ENCODE data around the gene SIK3.
"Not testable (repeated sequence)": the region's sequence is repeated elsewhere in the genome, so short reads cannot be mapped to it uniquely, and the experiment has no call there.

The SIK3 gene

DNA sequence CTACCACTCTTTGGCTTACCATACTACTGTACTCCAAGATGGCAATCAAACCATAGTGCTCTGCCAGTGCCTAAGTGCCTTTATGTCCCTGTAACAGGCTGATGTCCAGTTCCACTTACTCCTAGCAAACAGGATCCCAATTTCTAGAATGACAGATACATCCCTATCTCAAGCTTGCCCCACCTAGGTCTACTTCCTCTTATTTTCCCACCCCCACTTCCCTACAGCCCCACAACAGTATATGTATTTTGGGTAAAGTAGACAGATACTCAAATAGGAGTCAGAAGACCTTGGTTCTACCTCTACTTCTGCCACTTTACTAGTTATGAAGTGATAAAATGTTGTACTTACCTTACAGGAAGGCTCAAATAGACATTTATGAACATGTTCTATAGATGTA lies 24.1 kb downstream of the SIK3 start:
- no peak for DNase-seq

DNA sequence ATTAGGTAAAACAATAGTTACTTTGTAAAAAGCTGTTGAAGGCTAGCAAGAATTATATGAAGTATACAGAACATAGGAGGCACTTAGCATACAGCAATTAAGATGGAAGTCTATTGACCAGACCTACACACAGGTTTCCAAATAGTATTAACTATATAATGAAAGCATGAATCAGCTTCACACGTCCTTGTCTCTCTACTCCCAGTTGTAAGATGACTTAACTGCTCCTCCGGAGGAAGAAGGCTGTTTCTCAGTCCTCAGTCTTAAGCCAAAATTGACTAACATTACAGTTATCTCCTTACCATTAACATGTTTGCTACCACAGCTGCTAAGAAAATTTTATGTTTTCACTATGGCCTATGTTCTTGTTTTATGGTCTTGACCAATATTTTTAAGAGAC lies 24.7 kb downstream of the SIK3 start:
- DNase-seq: no peak

DNA sequence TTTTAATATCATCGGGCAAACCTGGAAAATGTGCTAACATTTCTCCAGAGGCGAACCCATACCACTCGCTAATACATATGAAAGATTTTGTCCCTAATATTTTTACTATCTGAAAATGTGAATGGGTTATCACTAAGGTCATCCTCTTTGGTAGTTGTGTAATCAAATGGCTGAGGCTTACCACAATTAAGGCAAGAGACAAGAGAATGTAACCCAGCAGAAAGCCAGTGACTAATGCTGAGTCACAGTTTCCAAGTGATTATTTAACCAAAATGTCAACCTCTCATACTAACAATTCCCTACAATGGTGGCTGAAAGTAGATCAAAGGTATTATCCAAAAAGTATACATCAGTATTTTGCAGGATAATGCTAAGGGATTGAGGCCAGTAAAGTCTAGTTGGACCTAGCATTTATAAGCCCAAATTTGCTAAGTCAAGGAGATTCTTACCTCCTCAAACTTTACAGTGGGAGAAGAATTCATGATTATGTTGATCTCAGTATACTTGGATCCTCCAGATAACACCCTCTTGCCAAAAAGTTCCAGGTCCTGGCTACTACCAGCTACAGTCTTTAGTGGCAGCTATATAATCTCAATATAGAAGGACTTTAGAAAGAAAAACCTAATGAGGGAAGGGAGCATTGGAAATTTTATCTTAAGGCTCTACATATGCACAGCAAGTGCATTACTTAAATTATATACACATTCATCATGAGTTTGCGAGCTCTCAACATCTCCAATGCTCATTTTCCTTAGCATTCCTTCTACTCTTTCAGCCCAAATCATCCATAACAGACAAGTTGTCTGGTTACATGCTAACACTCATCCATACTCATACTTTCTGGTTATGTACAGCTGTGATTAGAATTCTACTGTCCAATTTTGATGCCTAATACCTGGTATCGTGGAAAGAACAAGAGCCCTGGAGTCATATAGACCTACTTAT lies 25.4 kb downstream of the SIK3 start:
- no peak for DNase-seq

DNA sequence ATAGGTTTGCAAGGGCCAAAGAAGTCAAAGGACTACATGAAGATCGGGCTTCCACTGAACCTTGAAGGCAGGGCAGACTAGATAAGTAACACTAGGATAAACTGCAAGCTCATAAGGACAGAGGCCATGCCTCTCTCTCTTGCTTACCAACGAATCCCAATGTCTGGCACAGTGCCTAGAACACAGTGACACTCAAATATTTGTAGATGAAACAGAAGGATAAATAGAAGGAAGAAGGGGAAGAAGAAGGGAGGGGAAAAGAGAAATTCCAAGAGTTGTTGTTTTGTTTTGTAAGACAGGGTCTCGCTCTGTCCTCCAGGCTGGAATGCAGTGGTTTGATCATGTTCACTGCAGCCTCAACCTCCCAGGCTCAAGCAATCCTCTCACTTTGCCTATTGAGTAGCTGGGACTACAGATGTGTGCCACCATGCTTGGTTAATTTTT lies 26.9 kb downstream of the SIK3 start:
- DNase-seq: peak; percentile 48

DNA sequence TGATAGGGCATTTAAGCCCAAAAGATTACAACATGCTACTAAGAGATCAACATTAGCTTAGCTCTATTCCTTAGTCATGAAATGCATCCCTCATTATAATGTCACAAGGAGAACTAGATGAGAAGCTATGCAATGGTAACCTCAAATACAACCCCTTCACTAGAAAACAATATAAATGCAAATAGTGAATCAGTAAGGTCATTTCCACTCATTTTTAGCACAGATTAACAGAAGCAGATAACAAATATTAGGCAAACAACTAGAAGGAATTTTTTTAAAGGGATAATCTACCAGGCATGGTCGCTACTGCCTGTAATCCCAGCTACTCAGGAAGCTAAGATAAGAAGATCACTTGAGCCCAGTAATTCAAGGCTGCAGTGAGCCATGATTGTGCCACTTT lies 28.2 kb downstream of the SIK3 start:
- DNase-seq: no peak

DNA sequence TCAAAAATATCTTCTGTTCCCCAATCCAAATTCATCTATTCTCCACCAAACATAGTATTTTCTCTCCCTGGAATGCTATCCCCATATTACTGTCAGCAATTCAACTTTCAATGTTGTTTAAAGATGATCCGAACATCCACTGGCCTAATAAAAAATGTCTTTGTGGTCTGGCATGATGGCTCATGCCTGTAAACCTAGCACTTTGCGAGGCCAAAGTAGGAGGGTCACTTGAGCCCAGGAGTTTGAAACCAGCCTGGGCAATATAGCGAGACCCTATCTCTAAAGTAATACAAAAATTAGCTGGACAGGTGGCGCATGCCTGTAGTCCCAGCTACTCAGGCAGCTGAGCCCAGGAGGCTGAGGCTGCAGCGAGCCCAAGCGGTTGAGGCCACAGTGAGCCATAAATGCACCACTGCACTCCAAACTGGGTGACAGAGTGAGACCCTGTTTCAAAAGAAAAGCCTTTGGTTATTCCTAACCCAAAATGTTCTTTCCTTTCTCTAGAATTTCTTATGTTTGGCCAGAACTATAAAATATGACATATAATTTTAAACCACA lies 29.8 kb downstream of the SIK3 start:
- DNase-seq: no peak

DNA sequence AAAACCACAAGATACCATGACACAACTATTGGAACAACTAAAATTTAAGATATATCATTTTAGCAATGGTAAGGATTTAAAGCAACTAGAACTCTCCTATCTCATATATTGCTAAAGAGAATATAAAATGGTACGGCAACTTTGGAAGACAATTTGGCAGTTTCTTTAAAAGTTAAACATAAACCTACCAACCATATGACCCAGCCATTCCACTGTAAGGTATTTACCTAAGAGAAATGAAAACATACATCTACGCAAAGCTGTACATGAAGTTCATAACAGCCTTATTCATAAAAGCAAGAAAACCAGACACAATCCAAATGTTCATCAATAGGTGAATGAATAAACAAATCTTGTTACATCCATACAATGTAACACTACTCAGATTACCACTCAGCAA lies 31.3 kb downstream of the SIK3 start:
- DNase-seq: no peak

DNA sequence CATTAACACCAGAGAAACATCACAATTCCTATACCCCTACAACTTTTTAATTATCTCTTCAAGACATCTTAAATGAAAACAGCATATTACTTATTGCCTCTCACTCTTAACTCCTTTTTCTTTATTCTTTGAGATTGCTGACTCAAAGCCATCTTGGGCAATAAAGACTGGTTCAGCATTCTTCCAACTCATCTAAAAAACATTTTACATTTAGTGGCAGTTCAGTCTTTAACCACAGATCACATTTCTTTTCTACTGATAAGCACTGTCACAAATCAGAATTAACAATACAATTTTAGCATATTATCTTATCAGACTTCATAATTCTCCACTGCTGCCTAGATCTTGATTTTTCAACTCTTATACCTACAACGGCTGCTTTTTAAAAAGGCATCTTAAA lies 34.0 kb downstream of the SIK3 start:
- DNase-seq: no peak

DNA sequence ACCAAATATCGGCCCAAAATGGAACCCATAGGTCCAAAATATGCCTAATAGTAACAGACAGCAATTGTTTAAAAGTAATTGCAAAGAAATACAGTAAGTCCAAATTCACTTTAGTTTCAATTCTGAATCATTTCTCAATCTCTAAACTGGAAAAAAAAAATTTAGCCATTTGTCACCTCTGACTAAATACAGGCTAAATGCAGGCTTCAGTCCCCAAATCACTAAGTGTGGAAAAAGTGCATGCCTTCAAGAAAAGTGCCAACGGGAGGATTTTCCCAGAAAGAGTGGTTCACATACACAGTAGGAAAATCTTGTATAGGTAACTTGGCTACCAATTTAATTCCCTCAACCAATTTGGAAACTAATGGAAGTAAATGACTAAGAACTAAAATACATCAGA lies 35.7 kb downstream of the SIK3 start:
- no peak for DNase-seq

DNA sequence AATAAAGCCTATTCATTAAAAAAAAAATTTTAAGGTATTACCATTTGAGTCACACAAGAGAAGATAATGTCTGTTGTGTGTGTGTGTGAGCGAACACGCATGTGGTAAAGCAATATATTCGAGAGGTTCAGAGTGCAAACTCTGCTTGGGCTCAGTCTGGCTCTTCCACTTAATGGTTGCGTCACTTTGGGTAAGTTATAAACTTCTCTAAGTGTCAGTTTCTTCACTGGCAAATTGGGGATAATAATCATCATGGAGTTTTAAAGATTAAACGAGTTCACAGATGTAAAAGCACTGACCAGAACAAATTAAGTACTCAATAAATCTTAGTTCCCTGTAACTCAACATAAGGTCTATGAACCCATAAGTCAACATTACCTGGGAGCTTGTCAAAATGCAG lies 37.0 kb downstream of the SIK3 start:
- no peak for DNase-seq

DNA sequence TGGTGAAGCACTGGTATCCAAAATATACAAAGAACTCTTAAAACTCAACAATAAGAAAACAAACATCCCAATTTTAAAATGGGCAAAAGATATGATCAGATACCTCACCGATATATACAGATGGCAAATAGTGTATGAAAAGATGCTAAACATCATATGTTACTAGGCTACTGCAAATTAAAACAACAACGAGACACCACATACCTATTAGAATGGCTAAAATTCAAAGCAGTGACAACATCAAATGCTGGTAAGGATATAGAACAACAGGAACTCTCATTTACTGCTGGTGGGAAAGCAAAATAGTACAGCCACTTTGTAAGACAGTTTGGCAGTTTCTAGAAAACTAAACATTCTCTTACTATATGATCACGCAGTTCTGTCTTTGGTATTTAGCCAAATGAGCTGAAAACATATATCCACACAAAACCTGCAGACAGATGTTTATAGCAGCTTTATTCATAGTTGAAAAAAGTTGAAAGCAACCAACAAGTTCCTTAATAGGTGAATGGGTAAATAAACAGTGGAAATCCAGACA lies 38.5 kb downstream of the SIK3 start:
- no peak for DNase-seq

DNA sequence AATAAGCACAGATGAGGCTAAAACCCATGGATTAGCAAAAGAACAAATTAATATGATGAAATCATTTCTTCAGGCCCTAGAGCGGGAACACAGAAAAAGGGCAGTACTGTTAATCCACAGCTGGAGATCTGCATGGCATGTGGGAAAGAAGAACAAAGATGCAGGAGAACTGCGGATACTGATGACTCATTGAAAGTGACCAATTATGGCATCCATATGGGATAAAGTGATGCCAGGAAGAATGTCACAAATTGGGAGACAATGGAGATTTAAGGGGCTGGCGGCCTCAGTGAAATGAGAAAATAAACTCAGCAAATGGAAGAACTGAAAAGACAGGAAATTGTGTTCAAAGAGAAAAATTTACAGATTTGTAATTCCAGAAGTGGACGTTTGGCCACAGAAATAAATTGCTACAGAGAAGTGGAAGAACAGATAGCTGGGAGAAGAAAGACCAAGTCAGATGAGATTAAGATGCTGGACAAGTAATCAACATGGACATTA lies 39.4 kb downstream of the SIK3 start:
- no peak for DNase-seq

DNA sequence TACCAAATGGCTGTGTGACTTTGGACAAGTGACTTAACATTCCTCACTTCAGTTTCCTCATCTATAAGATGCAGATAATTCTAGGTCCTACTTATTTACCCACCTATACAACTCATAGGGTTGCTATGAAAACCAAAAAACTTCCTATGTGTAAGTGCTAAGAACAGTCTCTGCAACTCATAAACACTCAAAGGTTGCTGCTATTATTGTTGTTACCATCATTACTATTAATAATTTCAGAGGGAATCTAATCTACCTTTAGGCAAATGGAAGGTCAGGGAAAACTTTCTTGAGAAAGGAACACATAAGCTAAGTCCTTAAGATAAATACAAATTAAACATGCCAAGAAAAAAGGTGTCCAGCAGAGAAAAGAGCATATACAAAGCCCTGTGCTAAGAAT lies 40.5 kb downstream of the SIK3 start:
- DNase-seq: no peak

DNA sequence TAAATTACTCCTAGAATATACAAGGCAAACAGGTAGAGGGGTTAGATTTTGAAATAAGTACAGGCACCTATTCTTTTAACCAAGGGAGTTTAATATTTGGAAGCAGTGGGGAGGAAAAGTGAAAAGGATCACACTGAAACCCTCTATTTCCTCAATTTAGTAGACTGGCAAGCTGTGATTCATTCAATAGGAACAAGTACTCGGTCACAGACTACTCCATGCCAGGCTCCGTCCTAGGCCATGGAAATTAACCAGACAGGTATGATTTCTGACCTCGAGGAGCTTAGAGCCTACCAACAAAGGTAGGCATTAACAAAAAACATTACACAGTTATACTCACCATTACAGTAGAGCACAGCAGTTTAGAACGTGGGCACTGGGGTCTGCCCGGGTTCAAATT lies 40.9 kb downstream of the SIK3 start:
- DNase-seq: no peak

DNA sequence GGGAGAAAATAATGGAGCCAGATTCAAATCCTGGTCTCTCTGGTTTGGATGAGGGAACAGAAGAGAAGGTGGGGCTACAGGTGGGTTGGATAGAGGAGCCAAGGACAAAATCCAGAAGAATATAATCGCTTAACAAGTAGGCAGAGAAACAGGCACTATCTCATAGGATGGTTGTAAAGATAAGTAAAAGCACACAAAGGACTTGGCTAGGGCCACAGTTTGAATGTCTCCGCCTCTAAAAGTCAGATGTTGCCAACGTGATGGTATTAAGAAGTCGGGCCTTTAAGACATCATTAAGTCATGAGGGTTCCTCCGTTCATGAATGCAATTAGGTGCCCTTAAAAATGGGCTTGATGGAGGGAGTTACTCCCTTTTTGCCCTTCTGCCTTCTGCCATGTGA lies 42.8 kb downstream of the SIK3 start:
- DNase-seq: no peak

DNA sequence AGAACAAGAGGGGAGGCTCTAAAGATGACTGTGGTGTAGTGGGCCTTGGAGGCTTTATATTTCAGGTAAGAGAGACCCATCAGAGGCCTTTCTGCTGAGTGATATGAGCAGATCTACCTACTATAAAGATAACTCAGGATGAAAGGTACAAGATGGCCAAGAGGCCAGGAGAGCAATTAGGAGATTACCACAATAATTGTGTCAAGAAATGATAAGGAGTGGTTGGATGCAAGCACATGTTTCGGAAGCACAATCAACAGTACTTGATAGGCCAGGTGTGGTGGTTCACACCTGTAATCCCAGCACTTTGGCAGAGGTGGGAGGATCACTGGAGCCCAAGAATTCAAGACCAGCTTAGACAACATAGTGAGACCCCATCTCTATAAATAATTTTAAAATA lies 43.8 kb downstream of the SIK3 start:
- DNase-seq: no peak

DNA sequence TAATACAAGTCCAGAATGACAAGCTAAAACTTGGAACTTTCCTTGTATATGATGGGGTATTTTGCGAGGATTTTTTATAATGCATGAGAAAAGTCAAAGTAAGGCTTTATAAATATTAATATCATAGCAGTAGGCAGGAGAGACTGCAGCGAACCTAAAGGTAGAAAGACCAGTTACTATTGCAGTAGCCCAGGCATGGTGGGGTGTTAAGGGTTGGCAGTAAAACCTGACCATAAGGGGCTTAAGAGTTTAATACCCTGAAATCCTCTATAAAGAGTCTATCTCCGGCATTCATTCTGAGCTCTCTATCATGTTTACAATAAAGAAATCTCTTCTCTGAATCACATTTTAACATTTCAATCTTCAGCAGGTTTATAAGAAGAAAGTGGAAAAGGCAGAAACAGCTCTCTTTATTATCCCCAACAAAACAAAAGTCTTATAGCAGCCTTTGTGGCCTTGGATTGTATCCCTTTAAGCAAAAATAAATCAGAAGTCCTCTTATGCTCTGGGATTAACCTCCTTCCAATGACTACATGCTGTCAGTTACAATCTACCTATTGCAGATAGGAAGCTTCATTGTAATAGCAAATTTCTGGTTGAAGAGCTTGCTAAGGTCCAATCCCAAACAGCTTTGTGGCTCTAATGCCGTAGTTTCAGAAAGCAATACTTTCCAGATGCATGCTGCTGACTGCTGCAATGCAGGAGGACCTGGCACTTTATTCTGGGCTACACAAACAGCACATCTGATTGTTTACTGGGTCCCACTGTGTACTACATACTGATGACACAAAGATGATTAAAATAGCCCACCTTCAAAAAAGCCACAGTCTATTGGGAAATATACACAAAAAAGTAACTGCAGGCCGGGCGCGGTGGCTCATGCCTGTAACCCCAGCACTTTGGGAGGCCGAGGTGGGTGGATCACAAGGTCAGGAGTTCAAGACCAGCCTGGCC lies 45.8 kb downstream of the SIK3 start:
- no peak for DNase-seq

DNA sequence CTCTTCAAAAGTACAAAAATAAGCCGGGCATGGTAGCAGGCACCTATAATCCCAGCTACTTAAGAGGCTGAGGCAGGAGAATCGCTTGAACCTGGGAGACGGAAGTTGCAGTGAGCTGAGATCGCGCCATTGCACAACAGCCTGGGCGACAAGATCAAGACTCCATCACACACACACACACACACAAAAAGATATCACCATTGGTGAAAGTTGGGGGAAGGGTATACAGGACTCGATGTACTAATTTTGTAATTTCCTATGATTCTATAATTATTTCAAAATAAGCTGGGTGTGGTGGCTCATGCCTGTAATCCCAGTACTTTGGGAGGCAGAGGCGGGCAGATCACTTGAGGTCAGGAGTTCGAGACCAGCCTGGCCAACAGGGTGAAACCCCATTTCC lies 48.1 kb downstream of the SIK3 start:
- DNase-seq: not testable (repeated sequence)

DNA sequence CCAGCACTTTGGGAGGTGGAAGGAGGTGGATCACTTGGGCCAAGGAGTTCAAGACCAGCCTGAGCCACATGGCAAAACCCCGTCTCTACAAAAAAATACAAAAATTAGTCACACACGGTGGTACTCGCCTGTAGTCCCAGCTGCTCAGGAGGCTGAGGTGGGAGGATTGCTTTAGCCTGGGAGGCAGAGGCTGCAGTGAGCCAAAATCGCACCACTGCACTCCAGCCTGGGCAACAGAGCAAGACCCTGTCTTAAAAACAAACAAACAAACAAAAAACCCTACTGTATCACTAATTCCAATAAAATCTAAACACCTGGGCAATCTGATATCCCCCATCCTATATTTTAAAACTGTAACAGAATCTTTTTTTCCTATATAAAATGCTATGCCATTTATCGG lies 51.6 kb downstream of the SIK3 start:
- DNase-seq: not testable (repeated sequence)

DNA sequence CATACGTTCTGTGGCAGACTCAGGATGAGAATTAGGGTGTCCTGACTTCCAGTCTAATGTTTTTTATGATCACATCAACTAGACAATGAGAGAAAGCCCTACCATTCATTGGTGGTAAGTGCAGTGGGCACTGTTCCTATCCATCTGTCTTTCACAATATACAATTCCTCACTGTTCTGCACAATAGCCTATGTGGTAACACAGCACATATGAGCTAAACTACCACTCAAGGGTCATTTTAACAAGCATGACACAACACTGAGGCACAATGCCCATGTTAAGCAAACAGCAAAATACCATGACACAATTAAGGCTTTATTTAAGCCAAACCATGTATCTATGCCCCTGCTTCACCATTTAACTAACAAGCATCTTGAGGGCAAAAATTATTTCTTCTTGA lies 52.3 kb downstream of the SIK3 start:
- peak; percentile 20 for DNase-seq

DNA sequence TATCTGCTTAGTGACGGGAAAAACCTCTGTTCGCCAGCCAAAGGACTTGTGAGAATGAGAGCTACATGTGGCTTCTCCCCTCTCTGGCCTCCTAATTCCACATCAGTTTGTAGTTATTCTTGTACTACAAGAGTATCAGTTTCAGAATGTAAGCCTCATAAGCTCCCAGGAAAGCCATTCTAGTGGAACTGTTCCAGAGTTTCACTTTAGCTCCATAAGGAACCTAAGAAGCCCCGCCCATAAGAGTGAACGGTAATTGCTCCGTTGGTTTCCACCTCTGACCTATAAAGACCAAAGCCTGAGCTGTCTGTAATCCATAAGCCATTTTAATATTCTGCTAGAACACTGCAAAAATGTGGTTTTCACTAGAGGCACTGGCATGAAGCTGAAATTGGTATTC lies 53.0 kb downstream of the SIK3 start:
- no peak for DNase-seq

DNA sequence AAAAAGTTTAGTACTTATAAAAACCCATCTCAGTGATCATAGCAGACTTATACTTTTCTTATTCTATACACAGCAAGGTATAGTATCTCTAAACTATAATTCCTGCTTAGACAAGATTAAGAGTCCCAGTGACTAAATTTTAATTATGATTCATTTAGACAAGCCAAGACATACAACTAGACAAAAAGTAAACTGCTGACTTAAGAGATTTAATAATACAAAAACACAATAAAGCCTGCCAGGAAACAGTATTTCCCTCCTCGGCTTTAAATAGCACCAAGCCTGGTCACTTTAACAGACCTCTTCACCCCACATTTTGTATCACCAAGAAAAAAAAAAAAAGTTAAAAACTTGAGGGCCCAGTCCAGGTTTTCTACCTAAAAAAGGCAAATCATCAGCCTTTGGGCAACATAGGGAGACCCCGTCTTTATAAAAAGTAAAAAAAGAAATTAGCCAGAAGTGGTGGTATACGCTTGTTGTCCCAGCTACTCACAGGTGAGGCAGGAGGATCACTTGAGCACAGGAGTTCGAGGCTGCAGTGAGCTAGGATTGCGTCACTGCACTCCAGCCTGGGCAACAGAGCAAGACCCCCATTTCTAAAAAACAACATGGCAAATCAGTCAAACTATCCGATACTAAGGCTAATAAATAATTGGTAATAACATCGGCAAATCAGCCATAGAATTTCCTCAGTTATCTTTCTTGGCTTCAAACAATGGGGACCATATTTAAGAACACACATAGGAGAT lies 53.8 kb downstream of the SIK3 start:
- no peak for DNase-seq

Data from DMS153 (cell line).